Gastroesophageal sphincter (tissue), 3 donors: ENCODE data around the gene STH.

Source experiments
- CTCF ChIP-seq, 4 experiments: fragments of 200-600 bp in 2 of 4; fragments of 450-650 bp in 2 of 4; sonication (generic) in 1 of 4; IDR thresholded peaks; one replicate each; pipeline ENCODE4 v1.5.1; 2017 to 2019; ENCODE audit warnings: antibody characterized with exemption in 4 of 4, mild to moderate bottlenecking in 2 of 4, moderate library complexity in 2 of 4
- POLR2A ChIP-seq, 2 donors: fragments of 450-650 bp; IDR thresholded peaks; one replicate each; pipeline ENCODE4 v1.6.1; 2017; ENCODE audit warnings: antibody characterized with exemption in 2 of 2, mild to moderate bottlenecking in 2 of 2, moderate library complexity in 1 of 2

DNA sequence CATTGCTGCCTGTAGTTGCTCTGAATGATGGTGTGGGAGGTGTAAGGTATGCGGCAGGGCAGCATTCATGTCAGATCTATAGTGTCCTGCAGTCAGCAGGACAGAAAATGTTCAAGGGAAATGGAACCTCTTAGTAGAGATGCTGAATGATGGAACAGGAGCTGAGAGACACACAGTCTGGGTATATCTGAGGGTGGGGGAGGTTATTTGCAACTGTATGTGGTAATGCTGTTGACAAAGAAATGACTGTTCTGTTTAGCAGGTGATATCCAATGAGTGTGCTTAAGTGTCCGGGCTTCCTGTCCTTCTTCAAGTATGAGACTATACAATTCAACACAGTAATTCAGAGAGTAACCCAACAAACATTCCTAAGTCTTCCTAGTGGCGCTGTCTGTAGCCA lies 46.6 kb downstream of the STH start:
- TF ChIP-seq POLR2A (IDR thresholded peaks at IDR 0.05), result no peak
- no peak for TF ChIP-seq CTCF (IDR thresholded peaks at IDR 0.05)
